PFSK-1 (cell line): ENCODE data around the gene DTD1.

ENCODE experiments used
- FOXP2 ChIP-seq: optimal IDR thresholded peaks from 2 replicates; pipeline ENCODE3; 2011; ENCODE audit warnings: borderline replicate concordance, control low read depth, inconsistent platforms; ENCODE audit not compliant: insufficient read depth; ENCODE audit errors: extremely low read length, extremely low read depth
- POLR2AphosphoS5 ChIP-seq: IDR thresholded peaks from 2 replicates; pipeline ENCODE4 v1.6.1; 2012; ENCODE audit warnings: low read depth, mild to moderate bottlenecking, control low read depth, low read length, moderate library complexity
- REST ChIP-seq, 2 experiments: IDR thresholded peaks; 2 replicates each; pipeline versions ENCODE4 v1.6.1 to v1.8.0; 2011 to 2012; ENCODE audit warnings: low read depth in 2 of 2, low read length in 2 of 2, control low read depth in 1 of 2, inconsistent platforms in 1 of 2, mild to moderate bottlenecking in 1 of 2, moderate library complexity in 1 of 2; ENCODE audit not compliant: insufficient read depth in 1 of 2
- SIN3A ChIP-seq: IDR thresholded peaks from 2 replicates; pipeline ENCODE4 v1.6.1; 2012; ENCODE audit warnings: mild to moderate bottlenecking, low read length, moderate library complexity, borderline replicate concordance; ENCODE audit not compliant: insufficient read depth
- TAF1 ChIP-seq: IDR thresholded peaks from 2 replicates; pipeline ENCODE4 v1.6.1; 2012; ENCODE audit warnings: low read length, control low read depth, borderline replicate concordance; ENCODE audit not compliant: insufficient read depth

Gene DTD1

GRCh38 chr20:18688676-18689075 lies 100.8 kb downstream of the DTD1 start:
- TF ChIP-seq REST (IDR thresholded peaks at IDR 0.05; ENCODE audit: insufficient read depth in 1 of 2, low read depth in 2 of 2, low read length in 2 of 2) (no peak), SIN3A (no peak), POLR2AphosphoS5 (no peak), TAF1 (no peak), FOXP2 (no peak)

- TF ChIP-seq FOXP2 (no peak), TAF1 (no peak), REST (IDR thresholded peaks at IDR 0.05; ENCODE audit: insufficient read depth in 1 of 2, low read depth in 2 of 2, low read length in 2 of 2) (no peak), POLR2AphosphoS5 (no peak), SIN3A (no peak)
These were observed 101.7 kb downstream of the DTD1 start for GRCh38 chr20:18689557-18689956.

- TF ChIP-seq SIN3A = no peak
- TF ChIP-seq FOXP2 = no peak
- no peak for TF ChIP-seq POLR2AphosphoS5
- TF ChIP-seq TAF1 = no peak
- no peak for TF ChIP-seq REST (IDR thresholded peaks at IDR 0.05; ENCODE audit: insufficient read depth in 1 of 2, low read depth in 2 of 2, low read length in 2 of 2)
These were observed 104.6 kb downstream of the DTD1 start for GRCh38 chr20:18692447-18692846.

GRCh38 chr20:18694071-18694470 lies 106.2 kb downstream of the DTD1 start:
- TF ChIP-seq REST (IDR thresholded peaks at IDR 0.05; ENCODE audit: insufficient read depth in 1 of 2, low read depth in 2 of 2, low read length in 2 of 2) (no peak), TAF1 (no peak), FOXP2 (no peak), POLR2AphosphoS5 (no peak), SIN3A (no peak)

- TF ChIP-seq POLR2AphosphoS5 (no peak), TAF1 (no peak), FOXP2 (no peak), REST (IDR thresholded peaks at IDR 0.05; ENCODE audit: insufficient read depth in 1 of 2, low read depth in 2 of 2, low read length in 2 of 2) (no peak), SIN3A (no peak)
These were observed 107.3 kb downstream of the DTD1 start for GRCh38 chr20:18695175-18695574.
